Measurements from ENCODE around the gene WIPI1.

WIPI1 gene

DNA sequence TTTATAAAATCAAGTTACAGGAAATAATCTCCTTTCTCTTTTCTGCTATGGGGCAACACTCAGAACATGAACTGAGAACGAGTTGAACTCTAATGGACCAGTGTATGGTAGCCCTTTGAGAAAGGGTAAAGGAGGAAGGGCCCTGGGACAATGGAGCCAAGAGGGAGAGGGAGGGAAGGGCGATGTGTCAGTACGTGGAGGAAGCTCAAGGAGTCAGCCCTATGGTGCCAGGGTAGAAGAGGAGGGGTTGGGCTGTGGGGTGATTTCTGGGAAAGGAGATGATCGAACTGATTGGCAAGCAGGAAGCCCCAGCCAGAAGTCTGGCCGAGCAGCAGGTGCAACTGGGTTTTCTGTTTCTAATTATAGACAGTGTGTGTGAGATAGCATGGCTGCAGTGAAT, 4.3 kb upstream of the WIPI1 start:
- H3K27ac ChIP-seq: peak overlapping the region; percentile 30
- DNase-seq (ENCODE audit: low read depth, low spot score): no peak

DNA sequence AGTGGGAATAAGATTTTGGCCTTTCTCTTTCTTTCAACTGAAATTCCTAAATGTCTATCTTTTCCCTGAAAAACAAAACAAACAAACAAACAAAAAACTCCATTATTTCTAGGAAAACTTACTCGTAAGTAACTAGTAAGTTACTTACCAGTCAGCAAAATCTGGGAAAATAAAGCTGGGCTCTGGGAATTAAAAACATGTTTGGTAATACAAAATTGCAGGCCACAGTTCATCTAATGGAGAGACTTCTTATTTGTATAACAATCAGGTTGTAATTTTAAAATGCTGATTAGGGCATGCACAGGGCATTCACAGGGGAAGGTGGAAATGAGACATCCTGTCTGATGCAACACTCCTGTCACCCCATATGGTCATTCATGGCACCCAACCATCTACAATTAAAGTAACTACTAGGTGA, 3.8 kb upstream of the WIPI1 start:
- H3K27ac ChIP-seq: peak overlapping the region; percentile 30
- no peak for DNase-seq (ENCODE audit: low read depth, low spot score)

DNA sequence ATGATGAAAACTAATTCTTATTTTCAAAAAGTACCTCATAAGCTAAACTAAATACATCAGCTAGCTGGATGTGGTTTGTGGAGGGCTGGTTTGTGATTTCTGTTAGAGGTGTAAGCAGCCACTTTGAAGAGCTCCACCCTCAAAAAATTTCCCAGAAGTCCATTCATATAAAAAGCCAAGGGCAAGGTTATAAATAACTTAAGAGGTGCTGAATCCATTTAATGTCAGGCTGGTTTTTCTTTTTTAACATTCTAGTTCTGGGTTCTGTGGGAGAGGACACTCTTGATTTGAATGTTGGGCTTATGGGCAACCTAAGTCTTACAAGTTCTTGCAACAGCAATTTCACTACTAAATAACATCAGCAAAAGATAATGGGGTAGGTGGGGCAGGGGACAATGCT, 3.4 kb upstream of the WIPI1 start:
- no peak for DNase-seq (ENCODE audit: low read depth, low spot score)
- peak overlapping the region; percentile 30 for H3K27ac ChIP-seq

- H3K27ac ChIP-seq: no peak overlapping the region
- DNase-seq (ENCODE audit: low read depth, low spot score): no peak
These were observed 2.9 kb upstream of the WIPI1 start for GRCh38 chr17:68460146-68460545.

DNA sequence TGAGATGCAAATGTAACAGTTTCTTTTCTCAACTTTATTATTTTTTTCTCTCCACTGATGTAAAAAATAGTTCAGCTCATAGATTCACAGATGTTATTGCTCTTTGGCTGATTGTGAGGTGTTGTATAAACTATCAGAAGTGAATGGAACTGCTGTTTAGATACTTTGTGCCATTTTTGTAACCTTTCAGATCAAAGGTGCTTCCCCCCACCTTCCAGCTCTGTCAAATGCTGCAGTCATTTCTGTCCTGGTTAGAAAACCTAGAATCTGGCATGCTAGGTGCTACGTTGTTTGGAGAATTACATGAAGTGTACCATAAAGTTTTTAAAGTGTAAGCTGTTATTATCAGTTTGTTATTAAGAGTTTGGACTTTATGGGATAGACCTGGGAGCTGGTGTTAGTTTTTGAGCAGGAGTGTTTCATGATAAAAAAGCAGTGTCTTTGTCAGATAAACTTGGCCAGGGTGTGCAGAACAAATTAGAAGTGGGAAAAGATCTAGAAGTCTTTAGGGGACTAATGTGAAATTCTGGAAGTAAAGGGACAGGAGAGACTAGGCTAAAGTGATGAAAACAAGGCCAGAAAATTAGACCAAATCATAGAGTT, 1.8 kb upstream of the WIPI1 start:
- H3K27ac ChIP-seq: no peak overlapping the region

DNA sequence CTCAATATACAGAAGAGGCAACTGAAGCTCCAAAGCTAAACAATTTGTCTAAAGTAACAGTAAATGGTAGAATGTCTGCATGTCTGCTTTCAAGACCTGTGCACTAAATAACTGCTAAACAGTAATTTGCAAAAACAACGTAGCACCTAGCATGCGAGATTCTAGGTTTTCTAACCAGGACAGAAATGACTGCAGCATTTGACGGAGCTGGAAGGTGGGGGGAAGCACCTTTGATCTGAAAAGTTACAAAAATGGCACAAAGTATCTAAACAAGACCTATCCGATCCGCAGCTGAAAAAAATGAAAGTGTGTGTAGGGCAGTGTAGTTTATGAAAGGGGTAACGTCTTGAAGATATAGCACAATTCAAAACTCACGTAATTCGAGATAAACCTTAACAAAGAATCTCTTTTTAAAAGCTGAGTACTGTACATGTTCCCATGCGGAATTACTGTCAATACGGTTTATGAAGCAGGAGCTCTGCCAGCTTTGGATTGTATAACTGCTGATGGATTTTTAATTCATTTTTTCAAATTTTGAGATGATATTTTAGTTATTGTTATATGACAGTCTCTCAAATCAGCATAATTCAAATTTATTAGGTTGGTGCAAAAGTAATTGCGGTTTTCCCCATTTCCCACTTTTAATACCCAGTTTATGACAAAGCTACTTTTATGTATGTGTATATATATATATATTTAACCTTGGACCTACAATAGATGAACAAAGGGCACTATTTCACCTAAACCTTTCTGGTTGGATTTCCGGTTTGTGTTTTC, 1.2 kb upstream of the WIPI1 start:
- no peak for DNase-seq (ENCODE audit: low read depth, low spot score)
- H3K27ac ChIP-seq: peak overlapping the region; percentile 27

More for the DNA sequence above, 1.8 kb upstream of the WIPI1 start:
- no peak for DNase-seq (ENCODE audit: low read depth, low spot score)

DNA sequence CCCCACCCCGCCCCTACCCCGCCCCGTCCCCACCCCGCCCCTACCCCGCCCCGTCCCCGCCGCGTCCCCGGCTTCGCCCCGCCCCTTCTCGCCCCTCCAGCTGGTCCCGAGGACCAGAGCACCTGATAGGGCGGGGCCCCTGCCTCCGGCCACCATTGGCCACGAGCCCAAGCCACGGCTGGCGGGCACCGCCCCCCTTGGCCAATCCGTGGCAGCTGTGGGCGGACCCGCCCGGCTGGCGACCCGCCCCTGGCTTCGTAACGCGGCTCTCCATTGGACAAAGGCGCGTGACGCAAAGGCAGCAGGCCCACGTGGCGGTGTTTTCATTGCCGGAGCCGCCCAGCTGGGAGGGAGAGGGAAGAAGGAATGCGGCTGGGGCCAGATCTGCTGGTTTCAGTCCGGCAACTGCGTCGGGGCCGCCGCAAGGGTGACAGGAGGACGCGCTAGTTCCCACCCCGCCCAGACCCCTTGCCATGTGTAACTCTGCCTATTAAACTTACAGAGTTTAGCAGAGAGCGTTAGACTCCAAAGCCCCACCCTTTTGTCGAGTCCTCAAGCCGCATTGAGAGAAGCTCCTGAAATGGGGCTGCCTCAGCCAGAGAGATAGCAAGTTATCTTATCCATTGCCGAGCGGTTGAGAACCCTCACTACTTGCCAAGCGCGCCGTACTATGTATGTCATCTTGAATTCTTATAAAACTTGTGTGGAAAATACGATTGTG, 403 bp upstream of the WIPI1 start:
- H3K27ac ChIP-seq: peak overlapping the region; percentile 79
- DNase-seq (ENCODE audit: low read depth, low spot score): peak; percentile 92

- H3K27ac ChIP-seq: peak overlapping the region; percentile 79
- DNase-seq (ENCODE audit: low read depth, low spot score): peak; percentile 70
These were observed 743 bp downstream of the WIPI1 start for GRCh38 chr17:68456339-68457167.

- DNase-seq (ENCODE audit: low read depth, low spot score): peak; percentile 50
- H3K27ac ChIP-seq: peak overlapping the region; percentile 79
These were observed 1.4 kb downstream of the WIPI1 start for GRCh38 chr17:68455901-68456338.

DNA sequence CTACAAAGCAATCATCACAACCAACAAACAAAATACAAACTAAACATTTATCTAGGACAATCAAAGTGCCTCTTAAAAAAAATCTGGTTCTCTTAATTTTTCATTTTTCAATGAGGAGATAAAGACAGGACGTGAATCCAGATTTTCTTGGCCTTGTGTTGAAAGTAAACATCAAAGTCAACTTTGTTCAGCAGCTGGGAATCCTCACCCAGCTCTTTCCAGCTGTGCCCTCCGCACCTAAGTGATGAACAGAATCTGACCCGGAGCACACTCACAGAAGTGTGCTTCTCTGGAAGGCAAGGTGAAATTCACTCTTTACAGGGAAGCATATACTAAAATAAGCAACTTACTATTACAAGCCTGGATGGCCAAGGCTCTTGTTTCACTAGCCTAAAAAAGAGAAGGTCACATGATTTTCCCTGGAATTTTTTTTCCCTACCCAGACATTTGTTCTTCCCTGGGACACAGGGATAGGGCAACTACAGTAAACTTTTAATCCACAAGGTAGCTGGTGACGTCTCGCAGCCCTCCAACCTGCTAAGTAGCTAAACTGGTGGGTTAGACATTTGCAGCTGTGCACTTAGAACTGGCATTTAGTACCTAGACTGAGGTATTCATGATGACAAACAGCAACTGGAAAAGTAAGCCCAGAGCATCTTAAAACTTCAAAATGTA, 3.2 kb downstream of the WIPI1 start:
- H3K27ac ChIP-seq: no peak overlapping the region
- no peak for DNase-seq (ENCODE audit: low read depth, low spot score)

DNA sequence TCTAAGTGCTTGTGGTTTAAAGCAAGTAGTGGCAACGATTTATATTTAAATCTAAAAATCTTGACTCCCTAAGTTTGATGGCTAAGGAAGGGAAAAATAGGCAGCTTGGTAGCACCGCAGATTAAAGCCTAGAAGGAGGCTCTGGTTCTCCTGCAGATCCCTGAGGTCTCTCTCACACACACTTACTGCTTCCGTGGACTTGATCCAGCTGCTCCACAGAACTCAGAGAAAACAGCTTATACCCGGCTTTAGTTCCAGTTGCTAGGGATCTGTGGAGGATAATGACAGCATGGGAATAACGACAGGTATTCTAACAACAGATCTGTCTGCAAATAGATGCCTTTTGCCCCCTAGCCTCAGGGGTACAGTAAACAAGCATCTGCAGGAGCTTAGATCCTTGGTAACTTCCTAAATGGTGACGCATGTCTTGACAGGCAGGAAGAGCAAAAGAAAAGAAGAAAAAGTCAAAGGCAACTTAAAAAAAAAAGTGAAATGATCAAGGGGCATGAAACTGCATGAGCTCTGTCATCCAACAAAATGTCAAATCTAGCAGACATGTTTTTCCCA, 4.5 kb downstream of the WIPI1 start:
- no peak for DNase-seq (ENCODE audit: low read depth, low spot score)
- no peak overlapping the region for H3K27ac ChIP-seq

DNA sequence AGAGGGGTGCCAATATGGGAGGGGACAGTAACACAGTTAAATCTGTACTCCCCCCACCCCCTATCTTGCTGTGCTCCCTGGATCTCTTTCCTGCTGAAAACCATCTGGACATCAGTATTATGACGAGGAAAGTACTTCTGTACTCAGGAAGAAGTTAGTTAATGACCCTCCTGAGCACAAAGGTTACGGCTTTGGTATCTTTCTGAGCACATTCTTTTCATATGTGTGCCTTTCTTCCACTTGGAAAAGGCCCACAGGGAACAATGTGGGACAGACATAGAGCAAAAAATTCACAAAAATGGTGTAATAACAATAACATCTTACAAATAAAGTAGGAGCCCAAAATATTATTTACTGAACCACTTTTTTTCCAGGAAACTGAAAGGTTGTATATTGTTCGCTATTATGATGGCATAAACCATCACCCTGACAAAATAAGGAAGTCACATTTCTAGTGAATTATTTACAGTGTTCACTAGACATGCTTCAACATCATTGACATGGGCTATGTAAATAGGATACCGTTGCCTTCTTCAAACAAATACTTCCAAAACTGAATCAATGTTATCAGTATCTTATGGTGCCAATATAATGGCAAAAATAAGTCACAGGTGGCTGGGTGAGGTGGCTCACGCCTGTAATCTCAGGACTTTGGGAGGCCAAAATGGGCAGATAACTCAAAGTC, 5.5 kb downstream of the WIPI1 start:
- no peak overlapping the region for H3K27ac ChIP-seq
- no peak for DNase-seq (ENCODE audit: low read depth, low spot score)

DNA sequence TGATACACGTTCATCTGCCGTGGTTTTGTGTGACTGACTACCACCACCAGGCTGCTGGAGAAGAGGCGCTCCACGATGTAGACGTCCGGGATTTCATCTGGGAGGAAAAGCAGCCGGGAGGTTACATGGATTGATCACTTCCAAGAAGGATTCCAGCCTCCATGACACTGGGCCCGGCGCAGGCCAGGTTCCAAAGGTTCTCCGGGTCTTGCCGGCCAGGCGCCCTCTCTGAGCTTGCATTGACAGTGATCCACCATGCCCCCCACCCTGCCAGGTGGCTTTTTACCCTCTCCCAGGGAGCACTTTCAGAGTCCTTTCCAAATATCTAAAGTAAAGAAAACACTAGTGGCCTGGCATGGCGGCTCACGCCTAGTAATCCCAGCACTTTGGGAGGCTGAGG, 6.5 kb downstream of the WIPI1 start:
- no peak for DNase-seq (ENCODE audit: low read depth, low spot score)
- H3K27ac ChIP-seq: no peak overlapping the region

GRCh38 chr17:68450391-68450790, 6.9 kb downstream of the WIPI1 start:
- H3K27ac ChIP-seq: no peak overlapping the region
- no peak for DNase-seq (ENCODE audit: low read depth, low spot score)

GRCh38 chr17:68449021-68449739, 8.1 kb downstream of the WIPI1 start:
- H3K27ac ChIP-seq: no peak overlapping the region
- DNase-seq (ENCODE audit: low read depth, low spot score): no peak

DNA sequence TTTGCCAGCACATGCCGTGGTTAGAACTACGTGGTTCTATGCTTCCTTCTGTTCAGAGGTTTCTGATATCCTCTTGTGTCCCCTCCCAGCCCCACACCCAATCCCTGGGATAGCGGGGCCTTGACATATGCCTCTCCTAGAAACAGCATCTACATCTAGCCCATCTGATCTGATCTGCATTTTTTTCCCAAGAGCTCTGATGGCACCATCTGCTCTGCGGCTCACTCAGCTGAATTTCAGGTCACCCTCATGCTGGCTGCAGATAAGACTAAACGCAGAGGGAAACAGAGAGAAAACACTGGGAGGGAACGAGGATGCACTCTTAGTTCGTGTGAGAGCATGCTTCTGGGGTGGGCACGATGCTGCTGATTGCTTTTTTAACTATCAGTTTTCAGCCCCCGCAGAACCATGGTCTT, 10.7 kb downstream of the WIPI1 start:
- no peak for DNase-seq (ENCODE audit: low read depth, low spot score)
- no peak overlapping the region for H3K27ac ChIP-seq

- no peak for DNase-seq (ENCODE audit: low read depth, low spot score)
- no peak overlapping the region for H3K27ac ChIP-seq
These were observed 11.6 kb downstream of the WIPI1 start for GRCh38 chr17:68445671-68446070.

DNA sequence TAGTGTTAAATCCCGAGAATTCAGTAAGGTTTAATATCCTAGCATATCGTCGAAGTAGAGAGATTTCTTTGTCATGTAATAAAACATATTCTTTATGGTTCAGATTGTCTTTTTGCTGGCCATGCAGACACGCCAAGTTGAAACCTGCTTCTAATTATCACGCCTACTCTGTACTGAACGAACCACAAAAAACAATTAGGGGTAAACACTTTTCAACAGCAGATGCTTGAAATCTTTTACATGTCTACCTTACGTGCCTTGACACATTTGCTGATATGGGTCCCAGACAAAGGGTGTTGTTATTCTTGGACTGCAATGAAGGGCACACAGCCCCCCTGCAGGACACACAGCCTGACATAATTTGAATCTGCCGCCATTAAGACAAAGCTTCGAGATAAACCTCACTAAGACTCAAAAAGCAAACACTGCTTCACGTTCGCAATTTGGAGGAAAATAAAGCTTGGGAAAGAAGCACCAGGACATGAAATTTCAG, 13.3 kb downstream of the WIPI1 start:
- no peak overlapping the region for H3K27ac ChIP-seq
- no peak for DNase-seq (ENCODE audit: low read depth, low spot score)

Data from epithelial cell of prostate (primary cell).